HUES6 (cell line): ENCODE measurements around the gene ZNF727.
"Not testable (repeated sequence)": the region's sequence is repeated elsewhere in the genome, so short reads cannot be mapped to it uniquely, and the experiment has no call there.

Experiments
- H3K27ac ChIP-seq: 2 replicates; pipeline ENCODE4 v1.7.0; 2013; ENCODE audit warnings: low read depth, mild to moderate bottlenecking, low read length, inconsistent platforms
- H3K27me3 ChIP-seq: 2 replicates; pipeline ENCODE4 v1.6.1; 2013; ENCODE audit warnings: low read length; ENCODE audit not compliant: control insufficient read depth, insufficient read depth
- H3K36me3 ChIP-seq: 2 replicates; pipeline ENCODE4 v1.6.1; 2013; ENCODE audit warnings: low read length; ENCODE audit not compliant: control insufficient read depth, insufficient read depth
- H3K4me1 ChIP-seq: 2 replicates; pipeline ENCODE4 v1.6.1; 2013; ENCODE audit warnings: low read length; ENCODE audit not compliant: control insufficient read depth, insufficient read depth
- H3K4me3 ChIP-seq: 2 replicates; pipeline ENCODE4 v1.5.1; 2013; ENCODE audit warnings: low read depth, low read length
- H3K9ac ChIP-seq: one replicate; pipeline ENCODE4 v1.6.1; 2013; ENCODE audit warnings: mild to moderate bottlenecking, low read length
- H3K9me3 ChIP-seq: 2 replicates; pipeline ENCODE4 v1.6.1; 2013; ENCODE audit warnings: low read depth, low read length; ENCODE audit not compliant: control insufficient read depth, insufficient read depth

Gene ZNF727

DNA sequence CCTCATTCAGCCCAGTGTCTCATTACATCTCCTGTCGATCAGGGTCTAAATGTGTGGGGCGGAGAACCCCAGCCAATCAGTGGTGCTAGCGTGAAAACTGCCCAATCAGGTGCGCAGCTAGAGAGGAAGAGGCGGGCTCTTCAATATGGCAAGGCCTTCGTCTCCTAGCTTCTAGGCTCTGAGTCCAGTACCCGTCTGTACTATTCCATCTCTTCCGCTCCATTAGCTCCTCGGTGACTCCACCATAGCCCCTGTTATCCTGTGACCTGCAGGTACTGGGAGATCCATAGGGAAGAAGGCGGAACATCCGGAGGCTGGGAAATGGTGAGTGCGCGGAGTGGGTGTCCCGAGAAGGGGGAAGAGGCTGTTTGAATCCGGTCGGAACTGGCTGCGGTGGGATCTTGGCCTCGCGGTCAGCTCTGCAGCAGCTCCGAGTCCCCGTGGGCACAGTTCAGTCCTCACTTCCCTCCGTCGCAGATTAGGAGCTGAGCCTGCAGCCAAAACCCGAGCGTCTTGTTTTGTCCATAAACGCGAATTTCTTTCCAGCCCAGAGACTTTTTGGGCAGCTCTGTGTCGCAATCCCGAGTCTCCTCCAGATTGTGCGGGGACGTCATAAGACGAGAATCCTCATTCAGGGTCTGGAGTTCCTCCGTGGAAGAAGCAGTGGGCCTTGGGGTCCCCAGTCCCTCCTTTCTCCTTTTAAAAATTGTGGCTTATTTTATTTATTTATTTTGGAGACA, at the start of gene ZNF727:
Gene ZNF727 (plus strand): TSS at position 134 of the 740 bp plus-strand sequence. CDS start 188 bp downstream, at position 322.
- H3K27me3 ChIP-seq: no peaks in the 10 kb centered on the region

DNA sequence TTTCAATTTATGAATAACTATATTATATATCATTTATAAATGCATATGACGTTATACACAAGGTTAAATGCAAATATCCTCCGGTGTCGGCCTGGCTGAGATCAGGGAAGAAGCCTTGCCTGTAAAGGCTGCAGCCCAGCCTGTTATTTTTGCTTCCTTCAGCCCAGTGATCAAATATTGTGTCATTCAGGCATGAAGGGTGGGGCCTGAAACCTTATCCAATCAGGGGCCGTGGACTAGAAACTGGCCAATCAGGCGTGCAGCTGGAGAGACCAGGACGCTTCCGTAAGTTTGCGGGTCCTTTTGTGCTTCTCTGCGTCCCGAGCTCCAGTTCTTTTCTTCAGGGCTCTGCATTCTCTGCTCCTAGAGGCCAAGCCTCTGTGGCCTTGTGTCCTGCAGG, 46.7 kb upstream of the ZNF727 start, which contains the start of gene ZNF722:
Gene ZNF722 (plus strand): TSS at position 301 of the 400 bp plus-strand sequence. CDS start 113 bp downstream, outside the sequence.
- Histone ChIP-seq H3K36me3 (no peaks in the 10 kb centered on the region), H3K4me3 (no peak within 1 kb of the TSS), H3K9me3 (peaks cover 72% of the 10 kb centered on the region), H3K27me3 (no peaks in the 10 kb centered on the region), H3K4me1 (no peaks in the 10 kb centered on the region), H3K9ac (no peak within 1 kb of the TSS), H3K27ac (no peak within 1 kb of the TSS)

More for the DNA sequence above, at the start of gene ZNF727:
- H3K27ac ChIP-seq: no peak within 1 kb of the TSS
- no peaks in the 10 kb centered on the region for H3K36me3 ChIP-seq
- no peaks in the 10 kb centered on the region for H3K4me1 ChIP-seq
- peaks cover 80% of the 10 kb centered on the region for H3K9me3 ChIP-seq
- no peak within 1 kb of the TSS; the same call in 1 of the 2 replicates for H3K4me3 ChIP-seq
- H3K9ac ChIP-seq: no peak within 1 kb of the TSS

DNA sequence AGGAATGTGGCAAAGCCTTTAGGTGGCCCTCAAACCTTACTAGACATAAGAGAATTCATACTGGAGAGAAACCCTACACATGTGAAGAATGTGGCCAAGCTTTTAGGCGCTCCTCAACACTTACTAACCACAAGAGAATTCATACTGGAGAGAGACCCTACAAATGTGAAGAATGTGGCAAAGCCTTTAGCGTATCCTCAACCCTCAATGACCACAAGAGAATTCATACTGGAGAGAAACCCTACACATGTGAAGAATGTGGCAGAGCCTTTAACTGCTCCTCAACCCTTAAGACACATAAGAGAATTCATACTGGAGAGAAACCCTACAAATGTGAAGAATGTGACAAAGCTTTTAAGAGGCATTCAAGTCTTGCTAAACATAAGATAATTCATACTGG, 29.7 kb upstream of the ZNF727 start:
- not testable (repeated sequence) for H3K27ac ChIP-seq, H3K4me1 ChIP-seq, H3K9ac ChIP-seq, H3K36me3 ChIP-seq, H3K4me3 ChIP-seq, H3K27me3 ChIP-seq
- peaks cover 57% of the 10 kb centered on the region for H3K9me3 ChIP-seq

DNA sequence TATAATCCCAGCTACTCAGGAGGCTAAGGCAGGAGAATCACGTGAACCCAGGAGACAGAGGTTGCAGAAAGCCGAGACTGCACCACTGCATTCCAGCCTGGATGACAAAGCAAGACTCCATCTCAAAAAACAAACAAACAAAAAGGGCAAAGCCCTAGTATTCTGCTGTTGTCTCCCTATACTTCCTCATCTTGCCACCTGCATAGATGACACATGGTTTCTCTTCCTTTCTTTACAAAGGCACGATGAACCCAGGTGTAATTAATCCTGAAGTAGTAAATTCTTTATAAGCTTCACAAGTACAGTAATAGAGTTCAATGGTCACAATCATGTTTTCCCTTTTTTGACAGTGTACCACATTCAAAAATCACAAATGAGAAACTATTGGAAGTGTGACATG, 9.8 kb upstream of the ZNF727 start:
- no peaks in the 10 kb centered on the region for H3K36me3 ChIP-seq
- peaks cover 81% of the 10 kb centered on the region for H3K9me3 ChIP-seq
- no peak overlapping the region for H3K27ac ChIP-seq
- no peaks in the 10 kb centered on the region for H3K27me3 ChIP-seq
- H3K4me1 ChIP-seq: no peaks in the 10 kb centered on the region
- H3K9ac ChIP-seq: no peak overlapping the region
- no peak overlapping the region for H3K4me3 ChIP-seq

DNA sequence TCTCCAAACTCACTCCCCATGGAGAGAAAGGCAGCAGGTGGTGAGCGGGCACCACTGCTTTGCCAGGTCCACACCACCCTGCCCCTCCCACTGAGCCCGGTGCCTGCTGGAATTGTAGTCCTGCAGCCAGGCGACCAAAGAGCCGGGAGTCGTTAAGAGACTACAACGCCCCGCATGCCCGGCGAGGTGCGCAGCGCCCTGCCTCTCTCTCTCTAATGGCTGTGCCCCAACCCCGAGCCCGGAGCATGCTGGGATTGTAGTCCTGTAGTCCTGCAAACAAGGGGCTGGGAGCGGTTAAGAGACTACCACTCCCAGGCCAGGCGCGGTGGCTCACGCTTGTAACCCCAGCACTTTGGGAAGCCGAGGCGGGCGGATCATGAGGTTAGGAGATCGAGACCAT, 8.1 kb upstream of the ZNF727 start:
- H3K27ac ChIP-seq: no peak overlapping the region
- no peaks in the 10 kb centered on the region for H3K36me3 ChIP-seq
- peaks cover 79% of the 10 kb centered on the region for H3K9me3 ChIP-seq
- no peaks in the 10 kb centered on the region for H3K27me3 ChIP-seq
- no peaks in the 10 kb centered on the region for H3K4me1 ChIP-seq
- H3K9ac ChIP-seq: no peak overlapping the region
- H3K4me3 ChIP-seq: no peak overlapping the region

- H3K27ac ChIP-seq: no peak overlapping the region
- H3K4me1 ChIP-seq: no peaks in the 10 kb centered on the region
- no peak overlapping the region for H3K4me3 ChIP-seq
- H3K27me3 ChIP-seq: no peaks in the 10 kb centered on the region
- no peak overlapping the region for H3K9ac ChIP-seq
- peaks cover 76% of the 10 kb centered on the region for H3K9me3 ChIP-seq
- H3K36me3 ChIP-seq: no peaks in the 10 kb centered on the region
These were observed 781 bp downstream of the ZNF727 start for GRCh38 chr7:64046041-64046389.

- H3K9ac ChIP-seq, H3K36me3 ChIP-seq, H3K4me3 ChIP-seq, H3K27ac ChIP-seq, H3K4me1 ChIP-seq, H3K27me3 ChIP-seq: not testable (repeated sequence)
- H3K9me3 ChIP-seq: peaks cover 85% of the 10 kb centered on the region
These were observed 32.8 kb downstream of the ZNF727 start for GRCh38 chr7:64077837-64078698.

DNA sequence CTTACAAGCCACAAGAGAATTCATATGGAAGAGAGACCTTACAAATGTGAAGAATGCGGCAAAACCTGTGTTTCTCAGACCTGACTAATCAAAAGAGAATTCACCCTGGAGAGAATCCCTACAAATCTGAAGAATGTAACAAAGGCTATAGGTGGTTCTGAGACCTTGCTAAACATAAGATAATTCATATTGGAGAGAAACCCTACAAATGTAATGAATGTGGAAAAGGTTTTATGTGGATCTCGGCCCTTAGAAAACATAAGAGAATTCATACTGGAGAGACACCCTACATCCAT, 33.4 kb downstream of the ZNF727 start:
- no peak overlapping the region for H3K4me3 ChIP-seq
- H3K9me3 ChIP-seq: peaks cover 88% of the 10 kb centered on the region

DNA sequence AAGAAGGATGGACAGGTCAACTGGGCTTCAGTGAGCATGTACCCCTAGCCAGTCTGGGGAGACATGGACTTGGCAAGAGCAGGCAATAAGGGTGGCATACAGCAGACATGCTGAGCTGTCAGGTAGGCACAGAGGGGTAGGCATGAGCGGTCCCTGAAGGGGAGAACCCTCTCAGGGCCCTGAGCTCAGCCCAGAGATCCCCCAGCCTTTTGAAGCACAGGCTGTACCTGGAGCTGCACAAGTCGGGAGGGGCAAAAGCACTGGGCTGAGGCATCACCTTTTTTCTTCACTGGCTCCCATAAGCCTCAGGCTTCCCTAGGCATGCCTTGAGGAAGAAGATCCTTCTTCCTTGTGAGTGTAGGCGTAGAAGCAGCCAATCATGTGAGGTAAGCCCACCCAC, 42.3 kb downstream of the ZNF727 start:
- Histone ChIP-seq H3K9me3 (peaks cover 75% of the 10 kb centered on the region), H3K36me3 (no peaks in the 10 kb centered on the region)

More for the DNA sequence above, 33.4 kb downstream of the ZNF727 start:
- H3K9ac ChIP-seq: no peak overlapping the region
- H3K27ac ChIP-seq: no peak overlapping the region
- H3K36me3 ChIP-seq: no peaks in the 10 kb centered on the region
- no peaks in the 10 kb centered on the region for H3K4me1 ChIP-seq
- no peaks in the 10 kb centered on the region for H3K27me3 ChIP-seq

DNA sequence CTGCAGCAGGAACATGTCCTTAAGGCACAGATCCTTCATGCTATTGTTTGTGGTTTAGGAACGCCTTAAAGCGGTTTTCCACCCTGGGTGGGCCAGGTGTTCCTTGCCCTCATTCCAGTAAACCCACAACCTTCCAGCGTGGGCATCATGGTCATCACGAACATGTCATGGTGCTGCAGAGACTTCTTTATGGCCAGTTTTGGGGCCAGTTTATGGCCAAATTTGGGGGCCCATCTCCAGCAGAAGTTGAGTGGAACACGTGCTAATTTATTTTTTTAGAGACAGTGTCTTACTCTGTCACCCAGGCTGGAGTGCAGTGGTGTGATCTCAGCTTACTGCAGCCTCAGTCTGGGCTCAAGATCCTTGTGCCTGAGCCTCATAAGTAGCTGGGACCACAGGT, 43.6 kb downstream of the ZNF727 start:
- H3K9ac ChIP-seq, H3K4me3 ChIP-seq, H3K4me1 ChIP-seq, H3K36me3 ChIP-seq, H3K27ac ChIP-seq, H3K27me3 ChIP-seq: not testable (repeated sequence)
- H3K9me3 ChIP-seq: peaks cover 73% of the 10 kb centered on the region

More for the DNA sequence above, 42.3 kb downstream of the ZNF727 start:
- Histone ChIP-seq H3K4me3 (no peak overlapping the region), H3K27me3 (no peaks in the 10 kb centered on the region), H3K9ac (no peak overlapping the region), H3K27ac (no peak overlapping the region), H3K4me1 (no peaks in the 10 kb centered on the region)
